GM23248 (cell line): ENCODE measurements around the gene TXLNB. TPM values are rescaled to one million over a fixed set of nuclear protein-coding genes. Genes with fewer than 3 reads are reported as not detected.
"Not testable (repeated sequence)": the region's sequence is repeated elsewhere in the genome, so short reads cannot be mapped to it uniquely, and the experiment has no call there.

Source experiments
- DNase-seq: peaks from one replicate; pipeline ENCODE4 v3.0.0-alpha.2; 2015
- H2AFZ ChIP-seq: fragments of 200-600 bp; sonication (generic); 2 replicates; pipeline ENCODE4 v1.6.1; 2016; ENCODE audit warnings: antibody characterized with exemption
- H3F3A ChIP-seq: fragments of 200-600 bp; sonication (generic); 2 replicates; pipeline ENCODE4 v1.6.1; 2016; ENCODE audit warnings: mild to moderate bottlenecking, antibody characterized with exemption, mixed run types; ENCODE audit not compliant: insufficient read depth
- H3K27ac ChIP-seq: fragments of 200-600 bp; sonication (generic); 2 replicates; pipeline ENCODE4 v1.5.1; 2016; ENCODE audit warnings: mild to moderate bottlenecking
- H3K27me3 ChIP-seq: fragments of 200-600 bp; sonication (generic); replicated peaks from 2 replicates; pipeline ENCODE4 v1.6.1; 2016; ENCODE audit warnings: mild to moderate bottlenecking; ENCODE audit not compliant: insufficient read depth
- H3K36me3 ChIP-seq: fragments of 200-600 bp; sonication (generic); 2 replicates; pipeline ENCODE4 v1.6.1; 2016; ENCODE audit warnings: low read depth, mild to moderate bottlenecking
- H3K4me1 ChIP-seq: fragments of 200-600 bp; sonication (generic); 2 replicates; pipeline ENCODE4 v1.6.1; 2016; ENCODE audit warnings: mild to moderate bottlenecking; ENCODE audit not compliant: insufficient read depth
- H3K4me2 ChIP-seq: fragments of 200-600 bp; sonication (generic); one replicate; pipeline ENCODE4 v1.6.1; 2016; ENCODE audit warnings: mild to moderate bottlenecking; ENCODE audit not compliant: unreplicated experiment
- H3K4me3 ChIP-seq: fragments of 200-600 bp; sonication (generic); 2 replicates; pipeline ENCODE4 v1.5.1; 2016; ENCODE audit warnings: mild to moderate bottlenecking
- H3K79me2 ChIP-seq: fragments of 200-600 bp; sonication (generic); 2 replicates; pipeline ENCODE4 v1.6.1; 2016; ENCODE audit warnings: mild to moderate bottlenecking; ENCODE audit not compliant: insufficient read depth
- H3K9ac ChIP-seq: fragments of 200-600 bp; sonication (generic); 2 replicates; pipeline ENCODE4 v1.6.1; 2016; ENCODE audit warnings: mild to moderate bottlenecking
- H3K9me2 ChIP-seq: fragments of 200-600 bp; sonication (generic); 2 replicates; pipeline ENCODE4 v1.6.1; 2016; ENCODE audit warnings: mixed run types, mild to moderate bottlenecking, moderate library complexity; ENCODE audit not compliant: insufficient read depth
- H3K9me3 ChIP-seq: fragments of 200-600 bp; sonication (generic); one replicate; pipeline ENCODE4 v1.6.1; 2017; ENCODE audit warnings: low read depth
- H4K20me1 ChIP-seq: fragments of 200-600 bp; sonication (generic); 2 replicates; pipeline ENCODE4 v1.6.0; 2016; ENCODE audit not compliant: insufficient read depth
- EZH2 ChIP-seq: fragments of 200-600 bp; sonication (generic); IDR thresholded peaks from 2 replicates; pipeline ENCODE4 v1.6.1; 2018; ENCODE audit warnings: antibody characterized with exemption, mild to moderate bottlenecking; ENCODE audit not compliant: insufficient read depth, poor library complexity, severe bottlenecking
- EZH2phosphoT487 ChIP-seq: fragments of 200-600 bp; sonication (generic); IDR thresholded peaks from 2 replicates; pipeline ENCODE4 v1.6.1; 2018; ENCODE audit warnings: antibody characterized with exemption, moderate library complexity, mild to moderate bottlenecking, low read depth; ENCODE audit not compliant: insufficient read depth
- WGBS, 2 experiments: methylation state at CpG; one replicate each; pipeline ENCODE4 v1.1.6; 2015 to 2017; ENCODE audit warnings: low lambda C conversion rate in 2 of 2, low coverage in 1 of 2; ENCODE audit errors: missing lambda C conversion rate in 2 of 2; 5-methylcytosine and 5-hydroxymethylcytosine counted together
- in situ Hi-C: fragments of 300-500 bp; cut with MboI; formaldehyde crosslinking; loops from 2 replicates; pipeline ENCODE4 v1.15.0; 2020
- polyA plus RNA-seq: library from polyadenylated mRNA; unstranded; fragments of >200 nt; fragmentation: Nextera tagmentation; extraction: Ambion mirVana; gene quantifications from 2 replicates; pipeline ENCODE4 v1.2.1, GENCODE V29; 2016
- total RNA-seq: library from RNA; depleted of rRNA; stranded (reverse); fragments of >200 nt; shearing (Covaris generic); gene quantifications from 2 replicates; pipeline ENCODE4 v1.2.3, GENCODE V29; 2014

Gene TXLNB
- total and polyA plus RNA-seq, 2 experiments from 2014 or later, result 0.22 to 0.23 TPM

GRCh38 chr6:139239064-139239463, 52.7 kb downstream of the TXLNB start:
- no peak overlapping the region for H3K4me2 ChIP-seq
- no peak overlapping the region for H3K9ac ChIP-seq
- no peak for DNase-seq
- no peak for TF ChIP-seq EZH2phosphoT487
- TF ChIP-seq EZH2, result no peak
- H3K79me2 ChIP-seq, result no peaks in the 10 kb centered on the region
- in situ Hi-C loops, result no loop called here
- H3K9me2 ChIP-seq, result peaks cover 4% of the 10 kb centered on the region; the same call in 1 of the 2 replicates
- H2AFZ ChIP-seq, result no peak overlapping the region
- H3K9me3 ChIP-seq, result no peaks in the 10 kb centered on the region
- H3K27ac ChIP-seq, result no peak overlapping the region
- no peak overlapping the region for H3K4me3 ChIP-seq
- no peaks in the 10 kb centered on the region for H3K36me3 ChIP-seq
- H3K4me1 ChIP-seq, result peaks cover 12% of the 10 kb centered on the region
- no peaks in the 10 kb centered on the region for H4K20me1 ChIP-seq
- no peaks in the 10 kb centered on the region for H3K27me3 ChIP-seq
- H3F3A ChIP-seq, result peaks cover 10% of the 10 kb centered on the region; the same call in 1 of the 2 replicates
- WGBS, 2 experiments, result 86 to 87% methylated on average over 10 of the region's 10 CpGs

- Histone ChIP-seq H2AFZ (no peak overlapping the region), H3K9ac (no peak overlapping the region), H3K4me2 (no peak overlapping the region), H3K27ac (no peak overlapping the region), H3K9me3 (no peaks in the 10 kb centered on the region), H3K79me2 (no peaks in the 10 kb centered on the region), H3K4me1 (peaks cover 11% of the 10 kb centered on the region), H3K36me3 (no peaks in the 10 kb centered on the region), H4K20me1 (no peaks in the 10 kb centered on the region), H3F3A (peaks cover 10% of the 10 kb centered on the region; the same call in 1 of the 2 replicates), H3K9me2 (no peaks in the 10 kb centered on the region), H3K4me3 (no peak overlapping the region), H3K27me3 (no peaks in the 10 kb centered on the region)
- TF ChIP-seq EZH2 (no peak), EZH2phosphoT487 (no peak)
- 53 to 61% methylated on average over 5 of the region's 5 CpGs for WGBS, 2 experiments
- no peak for DNase-seq
- in situ Hi-C loops, result no loop called here
Measured at GRCh38 chr6:139236105-139236504, 55.7 kb downstream of the TXLNB start.

- no peak overlapping the region for H3K27ac ChIP-seq
- no peak overlapping the region for H3K4me2 ChIP-seq
- H3K9ac ChIP-seq, result no peak overlapping the region
- no peak for TF ChIP-seq EZH2phosphoT487
- TF ChIP-seq EZH2, result no peak
- no peaks in the 10 kb centered on the region for H3K9me3 ChIP-seq
- no peak overlapping the region for H2AFZ ChIP-seq
- no peak overlapping the region for H3K4me3 ChIP-seq
- no peaks in the 10 kb centered on the region for H3K79me2 ChIP-seq
- no peaks in the 10 kb centered on the region for H3K27me3 ChIP-seq
- H3F3A ChIP-seq, result peaks cover 7% of the 10 kb centered on the region; the same call in 1 of the 2 replicates
- peaks cover 7% of the 10 kb centered on the region for H3K4me1 ChIP-seq
- in situ Hi-C loops, result no loop called here
- DNase-seq, result no peak
- WGBS, 2 experiments, result 84 to 88% methylated on average over 12 of the region's 12 CpGs
- H3K36me3 ChIP-seq, result no peaks in the 10 kb centered on the region
- H3K9me2 ChIP-seq, result no peaks in the 10 kb centered on the region
- no peaks in the 10 kb centered on the region for H4K20me1 ChIP-seq
Measured at GRCh38 chr6:139235661-139236060, 56.1 kb downstream of the TXLNB start.

GRCh38 chr6:139234193-139234592, 57.6 kb downstream of the TXLNB start:
- H3K79me2 ChIP-seq, H3K4me1 ChIP-seq, H3K9me2 ChIP-seq, H3K4me3 ChIP-seq, H2AFZ ChIP-seq, H3K4me2 ChIP-seq, in situ Hi-C loops, DNase-seq, H3K27me3 ChIP-seq, H4K20me1 ChIP-seq, H3K9ac ChIP-seq, H3K36me3 ChIP-seq, H3K27ac ChIP-seq, H3K9me3 ChIP-seq: not testable (repeated sequence)
- H3F3A ChIP-seq, result peaks cover 13% of the 10 kb centered on the region
- WGBS, 2 experiments, result 47 to 55% methylated on average over 2 of the region's 2 CpGs

GRCh38 chr6:139231206-139231605, 60.6 kb downstream of the TXLNB start:
- Histone ChIP-seq H3K4me2 (no peak overlapping the region), H3K27me3 (no peaks in the 10 kb centered on the region), H3K79me2 (no peaks in the 10 kb centered on the region), H3K9me2 (no peaks in the 10 kb centered on the region), H3K27ac (no peak overlapping the region), H3K9me3 (no peaks in the 10 kb centered on the region), H3K4me1 (peaks cover 4% of the 10 kb centered on the region; the same call in 1 of the 2 replicates), H3K4me3 (no peak overlapping the region), H2AFZ (no peak overlapping the region), H3K36me3 (no peaks in the 10 kb centered on the region), H4K20me1 (no peaks in the 10 kb centered on the region), H3K9ac (no peak overlapping the region), H3F3A (peaks cover 13% of the 10 kb centered on the region)
- in situ Hi-C loops, result no loop called here
- peak; percentile 47 for DNase-seq
- WGBS, 2 experiments, result 17 to 27% methylated on average over 2 of the region's 2 CpGs
- TF ChIP-seq EZH2 (no peak), EZH2phosphoT487 (no peak)
